G401 (cell line): Measurements from ENCODE around the gene KRT75. TPM values are rescaled to one million over a fixed set of nuclear protein-coding genes. Genes with fewer than 3 reads are reported as not detected.

Experiments
- DNase-seq: peaks from one replicate; pipeline ENCODE4 v3.0.0-alpha.2; 2015; ENCODE audit warnings: low spot score
- in situ Hi-C: cut with HindIII; loops from 2 replicates; pipeline ENCODE4 v1.10.0; 2016; ENCODE audit warnings: low sequenced_read_pairs, mixed read lengths
- total RNA-seq: library from RNA; depleted of rRNA; stranded (reverse); fragments of >200 nt; shearing (Covaris generic); gene quantifications from 2 replicates; pipeline ENCODE4 v1.2.3, GENCODE V29; 2014

KRT75 gene
- total RNA-seq, 1 experiment from 2014 or later, result 0.20 TPM

GRCh38 chr12:52441320-52441911, 7.2 kb upstream of the KRT75 start:
- in situ Hi-C loops, result no loop called here
- DNase-seq, result peak; percentile 2

- DNase-seq, result no peak
- in situ Hi-C loops, result no loop called here
These were observed 6.7 kb upstream of the KRT75 start for GRCh38 chr12:52440821-52441319.

- no peak for DNase-seq
- in situ Hi-C loops, result no loop called here
These were observed 5.7 kb upstream of the KRT75 start for GRCh38 chr12:52439845-52440244.

- DNase-seq, result no peak
- in situ Hi-C loops, result no loop called here
These were observed 5.2 kb upstream of the KRT75 start for GRCh38 chr12:52439420-52439819.

- in situ Hi-C loops, result no loop called here
- no peak for DNase-seq
These were observed 4.4 kb upstream of the KRT75 start for GRCh38 chr12:52438305-52439301.

- in situ Hi-C loops, result no loop called here
- DNase-seq, result no peak
These were observed 3.3 kb upstream of the KRT75 start for GRCh38 chr12:52437508-52437907.

GRCh38 chr12:52436828-52437474, 2.8 kb upstream of the KRT75 start:
- DNase-seq, result no peak
- in situ Hi-C loops, result no loop called here

- in situ Hi-C loops, result no loop called here
- no peak for DNase-seq
These were observed 2.0 kb upstream of the KRT75 start for GRCh38 chr12:52436000-52436827.

GRCh38 chr12:52435659-52435999, 1.5 kb upstream of the KRT75 start:
- in situ Hi-C loops, result no loop called here
- no peak for DNase-seq

GRCh38 chr12:52434760-52435530, 774 bp upstream of the KRT75 start:
- in situ Hi-C loops, result no loop called here
- DNase-seq, result no peak

GRCh38 chr12:52433501-52434080, 580 bp downstream of the KRT75 start:
- in situ Hi-C loops, result no loop called here
- DNase-seq, result no peak

GRCh38 chr12:52432559-52433207, 1.5 kb downstream of the KRT75 start:
- no peak for DNase-seq
- in situ Hi-C loops, result no loop called here

GRCh38 chr12:52428121-52428520, 6.0 kb downstream of the KRT75 start:
- no peak for DNase-seq
- in situ Hi-C loops, result no loop called here

- no peak for DNase-seq
- in situ Hi-C loops, result no loop called here
These were observed 7.1 kb downstream of the KRT75 start for GRCh38 chr12:52427083-52427482.

- in situ Hi-C loops, result no loop called here
- no peak for DNase-seq
These were observed 8.1 kb downstream of the KRT75 start for GRCh38 chr12:52426034-52426433.

GRCh38 chr12:52425466-52425865, 8.7 kb downstream of the KRT75 start:
- DNase-seq, result no peak
- in situ Hi-C loops, result no loop called here

- in situ Hi-C loops, result no loop called here
These were observed 10.3 kb downstream of the KRT75 start for GRCh38 chr12:52423661-52424500.

More at GRCh38 chr12:52423661-52424500, 10.3 kb downstream of the KRT75 start:
- no peak for DNase-seq
